Mesodermal cell (in vitro differentiated cells): ENCODE measurements around the gene DDX59.

Experiments used
- H3K27ac ChIP-seq: 2 replicates; pipeline ENCODE4 v1.7.0; 2013; ENCODE audit warnings: mild to moderate bottlenecking, low read depth, low read length, moderate library complexity; ENCODE audit not compliant: severe bottlenecking
- H3K36me3 ChIP-seq: 2 replicates; pipeline ENCODE4 v1.7.1; 2013; ENCODE audit warnings: mild to moderate bottlenecking, low read length, moderate library complexity; ENCODE audit not compliant: control insufficient read depth, insufficient read depth
- H3K4me1 ChIP-seq: one replicate; pipeline ENCODE4 v1.7.1; 2013; ENCODE audit warnings: mild to moderate bottlenecking, low read length; ENCODE audit not compliant: insufficient read depth, control insufficient read depth, poor library complexity, severe bottlenecking
- H3K4me3 ChIP-seq: 2 replicates; pipeline ENCODE4 v1.7.0; 2013; ENCODE audit warnings: low read length, control low read depth, mild to moderate bottlenecking; ENCODE audit not compliant: insufficient read depth, poor library complexity, severe bottlenecking; ENCODE audit errors: extremely low read depth
- H3K9me3 ChIP-seq: 2 replicates; pipeline ENCODE4 v1.7.1; 2013; ENCODE audit warnings: mild to moderate bottlenecking, low read length, moderate library complexity; ENCODE audit not compliant: control insufficient read depth
- WGBS, 2 experiments: methylation state at CpG; one replicate each; pipeline ENCODE4 v1.1.5; 2013; ENCODE audit warnings: missing lambda C conversion rate in 2 of 2; ENCODE audit not compliant: insufficient coverage in 2 of 2; 5-methylcytosine and 5-hydroxymethylcytosine counted together

DDX59 gene

GRCh38 chr1:200693327-200693726 lies 23.6 kb upstream of the DDX59 start:
- no peaks in the 10 kb centered on the region for H3K4me1 ChIP-seq
- no peak overlapping the region for H3K4me3 ChIP-seq
- no peaks in the 10 kb centered on the region for H3K36me3 ChIP-seq
- no peaks in the 10 kb centered on the region for H3K9me3 ChIP-seq
- H3K27ac ChIP-seq = no peak overlapping the region

- Histone ChIP-seq H3K4me1 (no peaks in the 10 kb centered on the region), H3K4me3 (no peak overlapping the region), H3K27ac (no peak overlapping the region), H3K36me3 (no peaks in the 10 kb centered on the region), H3K9me3 (no peaks in the 10 kb centered on the region)
- WGBS, 2 experiments = no CpG with 5 or more reads among the region's 1 CpG
Observed at GRCh38 chr1:200692316-200692715, 22.6 kb upstream of the DDX59 start.

GRCh38 chr1:200686620-200687019 lies 16.9 kb upstream of the DDX59 start:
- Histone ChIP-seq H3K4me1 (no peaks in the 10 kb centered on the region), H3K36me3 (no peaks in the 10 kb centered on the region), H3K4me3 (no peak overlapping the region), H3K9me3 (no peaks in the 10 kb centered on the region), H3K27ac (no peak overlapping the region)
- no CpG with 5 or more reads among the region's 2 CpGs for WGBS, 2 experiments

GRCh38 chr1:200684015-200684414 lies 14.3 kb upstream of the DDX59 start:
- 82 to 100% methylated on average over 2 of the region's 4 CpGs for WGBS, 2 experiments
- Histone ChIP-seq H3K9me3 (no peaks in the 10 kb centered on the region), H3K4me3 (no peak overlapping the region), H3K27ac (no peak overlapping the region), H3K4me1 (no peaks in the 10 kb centered on the region), H3K36me3 (no peaks in the 10 kb centered on the region)

GRCh38 chr1:200683298-200683697 lies 13.6 kb upstream of the DDX59 start:
- no peaks in the 10 kb centered on the region for H3K36me3 ChIP-seq
- no CpG with 5 or more reads among the region's 1 CpG for WGBS, 2 experiments
- H3K27ac ChIP-seq = no peak overlapping the region
- no peak overlapping the region for H3K4me3 ChIP-seq
- no peaks in the 10 kb centered on the region for H3K4me1 ChIP-seq
- H3K9me3 ChIP-seq = no peaks in the 10 kb centered on the region

- Histone ChIP-seq H3K4me3 (no peak overlapping the region), H3K9me3 (no peaks in the 10 kb centered on the region), H3K36me3 (no peaks in the 10 kb centered on the region), H3K4me1 (no peaks in the 10 kb centered on the region), H3K27ac (no peak overlapping the region)
- WGBS, 2 experiments = 75 to 92% methylated on average over 2 to 3 of the region's 6 CpGs
Observed at GRCh38 chr1:200681231-200681630, 11.5 kb upstream of the DDX59 start.

- Histone ChIP-seq H3K36me3 (no peaks in the 10 kb centered on the region), H3K9me3 (no peaks in the 10 kb centered on the region)
- 89% methylated on average over 5 of the region's 6 CpGs; no CpG with 5 or more reads in 1 of the 2 experiments for WGBS, 2 experiments
Observed at GRCh38 chr1:200676829-200677228, 7.1 kb upstream of the DDX59 start.

GRCh38 chr1:200675588-200675852 lies 5.8 kb upstream of the DDX59 start:
- WGBS, 2 experiments = 82 to 90% methylated on average over 1 of the region's 4 CpGs
- Histone ChIP-seq H3K27ac (no peak overlapping the region), H3K36me3 (no peaks in the 10 kb centered on the region), H3K9me3 (no peaks in the 10 kb centered on the region), H3K4me3 (no peak overlapping the region), H3K4me1 (peaks cover 6% of the 10 kb centered on the region)

More at GRCh38 chr1:200676829-200677228, 7.1 kb upstream of the DDX59 start:
- no peak overlapping the region for H3K27ac ChIP-seq
- no peak overlapping the region for H3K4me3 ChIP-seq
- H3K4me1 ChIP-seq = no peaks in the 10 kb centered on the region

GRCh38 chr1:200674838-200675587 lies 5.3 kb upstream of the DDX59 start:
- Histone ChIP-seq H3K36me3 (no peaks in the 10 kb centered on the region), H3K4me1 (peaks cover 6% of the 10 kb centered on the region), H3K4me3 (no peak overlapping the region), H3K27ac (no peak overlapping the region), H3K9me3 (no peaks in the 10 kb centered on the region)
- 91 to 95% methylated on average over 4 of the region's 5 CpGs for WGBS, 2 experiments

GRCh38 chr1:200673952-200674823 lies 4.5 kb upstream of the DDX59 start:
- Histone ChIP-seq H3K9me3 (no peaks in the 10 kb centered on the region), H3K4me3 (no peak overlapping the region), H3K36me3 (no peaks in the 10 kb centered on the region), H3K27ac (no peak overlapping the region), H3K4me1 (peaks cover 6% of the 10 kb centered on the region)
- WGBS, 2 experiments = no CpG with 5 or more reads among the region's 4 CpGs

GRCh38 chr1:200671235-200671786 lies 1.6 kb upstream of the DDX59 start:
- Histone ChIP-seq H3K9me3 (no peaks in the 10 kb centered on the region), H3K4me1 (peaks cover 13% of the 10 kb centered on the region), H3K36me3 (peaks cover 10% of the 10 kb centered on the region), H3K4me3 (no peak overlapping the region), H3K27ac (no peak overlapping the region)
- 83 to 100% methylated on average over 1 to 4 of the region's 5 CpGs for WGBS, 2 experiments
